Activated CD8-positive, alpha-beta memory T cell treated with anti-CD3 and anti-CD28 coated beads, Interleukin-2, amount 50 U/mL, for 1 hour (primary cell): ENCODE measurements around the gene ITPR2.

Experiments used
- DNase-seq: peaks from one replicate; pipeline ENCODE4 v3.0.0-alpha.2; 2020; ENCODE audit errors: extremely low read depth

Gene ITPR2

DNA sequence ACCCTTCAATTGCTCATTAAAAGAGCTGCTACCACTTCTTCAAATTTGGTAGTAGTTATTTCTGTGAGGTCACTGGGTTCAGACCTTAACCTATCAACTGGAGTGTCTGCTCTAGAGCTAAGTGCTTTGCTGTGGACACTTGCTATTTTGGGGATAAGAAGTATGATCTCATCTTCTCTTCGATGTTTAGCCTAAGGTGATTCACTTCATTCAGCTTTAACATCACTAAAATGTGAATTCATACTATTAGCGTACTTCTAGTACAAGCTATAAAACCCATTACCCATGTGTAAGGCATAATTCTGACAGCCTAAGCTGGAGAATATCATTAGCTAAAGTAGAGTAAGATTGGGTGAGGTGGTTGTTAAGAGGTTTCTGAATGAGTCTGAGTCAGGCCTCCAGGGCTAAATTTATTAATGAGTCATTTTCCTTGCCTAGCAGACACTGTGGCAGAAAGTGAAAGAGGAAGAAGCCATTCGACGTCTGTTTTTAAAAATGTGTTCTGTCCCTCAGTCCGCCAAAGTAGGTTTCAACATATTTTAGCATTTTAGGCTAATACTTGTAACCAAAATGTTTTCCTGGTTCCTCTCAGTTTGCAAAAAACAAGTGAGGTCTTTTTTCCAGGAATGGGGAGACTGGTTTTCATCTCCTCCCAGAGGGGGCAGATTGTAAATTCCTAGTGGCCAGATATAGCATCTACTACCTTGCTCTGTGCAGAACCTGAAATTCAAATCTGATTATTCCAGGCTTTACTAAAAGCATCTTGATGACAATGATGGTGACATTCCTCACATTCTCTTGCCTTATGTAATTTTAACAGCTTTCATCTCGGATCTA, 534.0 kb downstream of the ITPR2 start:
- DNase-seq: no peak

GRCh38 chr12:26297396-26298070, 535.5 kb downstream of the ITPR2 start:
- DNase-seq: no peak

DNA sequence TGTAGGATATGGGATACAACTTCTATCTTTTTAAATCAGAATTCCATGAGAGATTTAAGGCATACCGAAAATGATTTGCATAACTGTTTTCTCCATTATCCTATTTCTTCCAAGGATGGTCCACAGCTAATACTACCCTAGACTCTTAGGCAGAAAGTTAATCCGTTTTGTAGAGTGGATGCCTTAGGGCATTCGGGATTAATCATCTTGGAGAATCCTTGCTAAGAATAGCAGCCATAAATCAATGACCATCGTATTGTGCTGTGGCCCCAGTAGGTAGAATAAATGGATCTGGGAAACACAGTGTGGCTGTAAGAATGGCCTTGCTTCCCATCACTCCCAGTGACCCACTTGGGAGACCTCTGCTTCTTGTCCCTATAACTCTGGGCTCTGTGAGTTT, 538.0 kb downstream of the ITPR2 start:
- no peak for DNase-seq

DNA sequence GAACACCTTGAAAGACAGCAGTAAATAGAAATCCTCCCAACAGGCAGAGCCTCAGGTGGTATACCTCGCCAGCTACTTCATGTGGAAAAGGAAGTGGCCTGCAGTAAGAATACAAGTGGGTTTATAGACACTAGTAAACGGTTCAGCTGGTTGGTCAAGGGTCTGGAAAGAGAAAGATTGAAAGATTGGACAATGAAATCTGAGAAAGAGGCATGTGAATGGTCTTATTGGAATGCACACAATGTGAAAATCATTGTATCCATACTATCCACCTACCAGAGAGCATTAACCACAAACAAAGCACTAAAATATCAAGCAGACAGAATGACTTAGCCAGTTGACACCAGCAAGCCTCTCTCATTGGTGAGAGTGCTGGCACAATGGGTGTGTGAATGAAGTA, 539.4 kb downstream of the ITPR2 start:
- no peak for DNase-seq

DNA sequence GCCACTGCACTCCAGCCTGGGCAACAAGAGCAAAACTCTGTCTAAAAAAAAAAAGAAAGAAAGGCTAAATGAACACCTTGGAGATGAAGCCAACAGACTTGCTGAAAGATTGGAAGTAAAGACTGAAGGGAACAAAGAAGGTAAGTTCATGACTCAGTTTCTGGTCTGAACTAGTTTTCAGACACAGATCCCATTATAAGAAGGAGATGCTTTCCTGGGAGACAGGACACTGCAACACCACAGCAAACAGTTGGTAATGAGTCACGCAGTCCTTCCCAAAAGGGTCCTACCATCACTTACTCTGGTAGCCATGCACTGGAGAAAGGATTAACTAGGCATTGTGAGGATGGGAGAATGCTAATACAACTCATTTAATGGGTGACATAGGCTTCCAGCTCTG, 540.4 kb downstream of the ITPR2 start:
- DNase-seq: no peak

DNA sequence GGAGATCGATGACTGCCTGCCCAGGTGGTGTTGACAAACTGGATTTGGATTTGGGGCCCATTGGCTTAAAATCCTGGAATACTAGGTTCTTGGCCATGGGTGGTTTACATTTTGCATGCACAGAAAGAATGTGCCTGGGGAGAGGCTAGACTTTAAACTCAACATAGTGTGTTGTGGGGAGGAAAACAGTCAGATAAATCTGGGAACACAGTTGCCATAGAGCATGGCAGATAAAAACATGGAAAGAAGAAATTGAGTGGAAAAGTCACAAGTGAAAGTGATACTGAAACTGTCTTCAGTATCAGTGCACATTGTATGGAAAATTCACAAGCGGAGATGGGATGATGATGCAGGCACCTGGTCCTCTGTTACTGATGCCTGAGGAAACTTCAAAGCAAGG, 542.4 kb downstream of the ITPR2 start:
- DNase-seq: no peak

DNA sequence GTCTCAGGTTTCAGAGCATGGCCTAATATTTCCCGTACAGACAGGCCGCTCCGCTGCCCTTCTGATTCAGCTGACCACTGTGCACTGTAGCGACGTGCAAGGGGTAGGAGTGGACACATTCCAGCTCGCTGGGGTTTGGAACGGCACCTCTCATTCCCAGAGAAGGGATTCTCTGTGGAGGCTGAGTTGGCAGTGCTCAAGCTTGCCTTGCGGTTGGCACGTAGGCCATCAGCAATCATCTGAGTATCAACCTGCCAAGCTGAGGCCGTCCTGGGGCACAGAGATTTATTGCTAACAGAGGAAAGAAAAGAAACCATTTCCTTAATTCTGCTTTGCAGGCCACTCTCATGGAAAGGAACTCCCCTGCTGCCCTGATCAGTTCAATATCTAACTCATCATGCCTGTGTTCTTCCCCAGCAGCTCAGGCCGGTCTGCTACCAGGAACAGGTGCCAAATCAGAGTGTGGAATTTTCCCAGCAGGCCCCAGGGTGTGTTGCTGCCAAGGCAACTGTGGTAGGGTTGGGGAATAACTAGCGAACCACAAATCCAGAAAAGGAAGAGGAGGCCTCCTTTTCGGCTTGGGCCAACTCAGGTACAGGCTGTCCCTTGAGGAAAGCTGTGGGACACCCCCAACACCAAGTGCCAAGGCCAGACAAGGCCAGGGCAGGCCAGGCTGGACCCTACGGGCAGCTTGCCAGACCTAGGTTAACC, 545.2 kb downstream of the ITPR2 start:
- no peak for DNase-seq
